HG03469 (cell line): ENCODE data around the gene ZNF726.
"Not testable (repeated sequence)": the region's sequence is repeated elsewhere in the genome, so short reads cannot be mapped to it uniquely, and the experiment has no call there.

ENCODE experiments used
- ATAC-seq: cut with Tn5 transposase; IDR thresholded peaks from one replicate; pipeline ENCODE4 v1.9.1; 2021; ENCODE audit warnings: mild to moderate bottlenecking, moderate library complexity, moderate number of reproducible peaks; ENCODE audit not compliant: unreplicated experiment

ZNF726 gene

DNA sequence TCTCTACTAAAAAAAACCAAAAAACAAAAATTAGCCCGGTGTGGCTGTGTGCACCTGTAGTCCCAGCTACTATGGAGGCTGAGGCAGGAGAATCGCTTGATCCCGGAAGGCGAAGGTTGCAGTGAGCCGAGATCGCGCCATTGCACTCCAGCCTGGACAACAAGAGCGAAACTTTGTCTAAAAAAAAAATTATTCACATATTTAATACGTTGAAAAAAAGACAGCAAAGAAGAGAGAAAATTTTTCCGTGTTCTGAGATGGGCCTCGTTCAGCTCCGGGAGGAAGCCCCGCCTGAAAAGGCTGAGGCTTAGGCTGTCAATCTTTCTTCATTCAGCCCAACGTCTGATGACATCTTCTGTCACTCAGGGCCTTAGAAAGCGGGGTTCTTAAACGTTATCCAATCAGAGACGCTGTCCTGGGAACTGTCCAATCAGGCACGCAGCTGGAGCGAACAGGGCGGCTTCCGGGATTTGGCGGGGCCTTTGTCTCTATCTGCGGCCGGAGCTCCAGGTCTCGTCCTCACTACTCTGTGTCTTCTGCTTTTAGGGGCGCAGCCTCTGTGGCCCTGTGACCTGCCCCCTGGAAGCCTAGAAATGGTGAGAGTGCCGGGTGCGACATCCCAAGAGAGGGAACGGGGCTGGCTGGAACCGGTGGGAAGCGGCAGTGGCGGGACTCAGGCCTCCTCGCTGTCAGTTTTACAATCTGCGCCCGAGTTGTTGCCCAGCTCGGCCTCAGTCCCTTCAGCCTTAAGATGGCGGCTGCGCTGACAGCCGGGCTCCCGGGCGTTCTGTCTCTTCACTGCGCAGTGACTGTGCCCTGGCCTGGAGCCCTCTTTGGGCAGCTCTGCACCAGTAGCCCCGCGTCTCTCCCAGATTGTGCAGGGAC lies at the start of gene ZNF726:
ZNF726 (plus strand) TSS at position 485 of the 885 bp plus-strand sequence; CDS start at position 594, 109 bp downstream.
- ATAC-seq = peak; percentile 92

DNA sequence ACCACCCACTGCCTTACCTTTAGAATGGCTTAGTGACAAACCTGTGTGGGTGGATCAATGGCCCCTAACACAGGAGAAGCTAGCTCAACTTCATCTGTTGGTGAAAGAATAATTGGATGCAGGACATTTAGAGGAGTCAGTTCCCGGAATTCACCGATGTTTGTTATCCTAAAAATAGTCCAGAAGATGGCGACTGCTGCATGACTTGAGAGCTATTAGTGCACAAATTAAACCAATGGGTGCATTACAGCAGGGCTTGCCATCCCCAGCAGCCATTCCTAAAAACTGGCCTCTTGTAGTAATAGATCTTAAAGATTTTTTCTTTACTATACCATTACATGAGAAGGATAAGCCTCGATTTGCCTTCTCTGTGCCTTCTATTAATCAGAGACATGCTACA lies 46.8 kb upstream of the ZNF726 start:
- ATAC-seq = no peak

DNA sequence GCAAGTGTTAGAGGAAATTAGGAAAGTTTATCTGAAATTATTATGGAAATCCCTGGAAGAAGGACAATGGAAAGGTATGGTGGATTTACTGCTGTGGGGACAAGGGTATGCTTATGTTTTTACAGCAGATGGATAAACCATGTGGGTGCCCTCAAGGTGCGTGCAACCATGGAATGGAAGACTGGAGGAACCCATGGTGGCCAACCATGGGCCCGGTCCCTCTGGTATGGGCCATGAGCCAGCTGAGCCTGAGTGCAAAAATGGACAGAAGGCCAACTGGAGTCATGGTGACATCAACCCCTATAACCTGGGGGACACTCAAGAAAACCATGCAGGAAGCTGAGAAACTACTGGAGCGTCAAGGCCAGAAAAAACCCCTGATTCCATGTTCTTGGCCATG lies 46.1 kb upstream of the ZNF726 start:
- no peak for ATAC-seq

- no peak for ATAC-seq
Measured at GRCh38 chr19:23872282-23872919, 42.3 kb upstream of the ZNF726 start.

- ATAC-seq = no peak
Measured at GRCh38 chr19:23876261-23876660, 38.4 kb upstream of the ZNF726 start.

DNA sequence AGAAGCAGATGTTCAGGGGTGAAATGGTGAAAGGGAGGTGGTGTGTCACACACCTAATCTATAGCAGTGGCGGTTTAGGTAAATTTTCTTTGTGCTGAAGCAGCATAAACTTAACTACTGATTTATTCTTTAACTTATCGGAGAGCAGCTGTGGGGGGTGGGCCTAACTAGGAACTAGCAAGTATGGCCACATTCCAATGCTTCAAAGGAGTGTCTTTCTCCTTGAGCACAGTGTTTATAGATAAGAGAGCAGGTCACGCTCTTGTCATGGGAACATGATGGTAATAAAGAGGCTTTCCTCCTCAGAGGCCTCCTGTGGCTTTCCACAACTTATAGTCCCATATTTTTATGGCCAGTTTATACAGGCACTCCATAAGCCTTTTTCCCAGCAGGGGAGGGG lies 37.9 kb upstream of the ZNF726 start:
- ATAC-seq = not testable (repeated sequence)

- no peak for ATAC-seq
Measured at GRCh38 chr19:23882493-23882892, 32.2 kb upstream of the ZNF726 start.

DNA sequence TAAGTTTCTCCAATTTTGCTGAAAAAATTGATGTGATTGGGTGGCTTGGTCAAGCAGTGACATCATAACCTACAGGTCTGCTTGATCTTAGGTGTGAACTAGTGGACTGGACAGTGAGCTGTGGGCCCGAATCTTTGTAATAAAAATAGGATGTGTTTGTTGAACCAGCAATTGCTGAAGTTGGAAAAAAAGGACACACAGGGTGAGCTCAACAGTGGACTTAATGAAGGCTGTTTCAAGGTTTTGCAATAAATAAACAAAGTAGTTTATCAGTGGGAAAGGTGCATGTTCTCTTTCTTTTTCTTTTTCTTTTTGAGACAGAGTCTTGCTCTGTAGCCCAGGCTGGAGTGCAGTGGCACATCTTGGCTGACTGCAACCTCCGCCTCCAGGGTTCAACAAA lies 30.3 kb upstream of the ZNF726 start:
- no peak for ATAC-seq

DNA sequence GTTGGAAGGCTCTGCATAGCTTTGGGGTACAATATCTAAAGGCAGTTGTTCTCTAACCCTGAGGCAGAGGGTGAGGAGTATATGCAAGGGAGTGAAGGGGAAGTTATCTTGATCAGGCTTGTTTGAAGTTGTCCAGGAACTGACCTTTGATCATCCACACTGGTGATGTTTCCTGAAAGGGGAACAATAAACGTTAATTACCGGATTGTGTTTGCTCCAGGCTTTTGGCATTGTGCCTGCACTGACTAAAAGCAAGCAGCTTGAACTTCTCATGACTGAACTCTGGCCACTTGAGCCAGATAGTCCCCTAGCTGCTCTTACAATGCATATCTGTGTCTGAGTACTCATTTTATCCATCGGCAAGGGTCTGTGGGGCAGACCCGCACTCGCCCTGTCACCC lies 27.0 kb upstream of the ZNF726 start:
- ATAC-seq = no peak

GRCh38 chr19:23896096-23896495 lies 18.6 kb upstream of the ZNF726 start:
- ATAC-seq = not testable (repeated sequence)

- ATAC-seq = no peak
Measured at GRCh38 chr19:23896912-23897311, 17.8 kb upstream of the ZNF726 start.

DNA sequence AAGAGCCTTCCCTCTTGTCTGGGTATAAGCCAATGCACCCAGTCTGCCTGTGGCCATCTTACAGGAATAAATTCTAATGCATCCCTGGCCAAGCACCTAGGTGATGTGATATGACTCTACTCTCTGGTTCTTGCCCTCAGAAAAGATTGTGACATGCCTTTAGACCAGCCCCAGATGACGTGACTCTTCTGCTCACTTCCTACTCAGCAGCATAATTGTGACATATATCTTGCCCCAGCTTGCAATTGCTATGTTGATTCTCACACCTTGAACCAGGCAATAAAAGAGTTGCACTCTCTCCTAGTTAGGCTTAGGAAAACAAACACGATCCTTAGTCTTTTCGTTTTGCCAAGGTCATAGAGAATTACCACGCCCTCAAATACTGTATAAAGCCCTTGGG lies 13.3 kb upstream of the ZNF726 start:
- ATAC-seq = no peak

DNA sequence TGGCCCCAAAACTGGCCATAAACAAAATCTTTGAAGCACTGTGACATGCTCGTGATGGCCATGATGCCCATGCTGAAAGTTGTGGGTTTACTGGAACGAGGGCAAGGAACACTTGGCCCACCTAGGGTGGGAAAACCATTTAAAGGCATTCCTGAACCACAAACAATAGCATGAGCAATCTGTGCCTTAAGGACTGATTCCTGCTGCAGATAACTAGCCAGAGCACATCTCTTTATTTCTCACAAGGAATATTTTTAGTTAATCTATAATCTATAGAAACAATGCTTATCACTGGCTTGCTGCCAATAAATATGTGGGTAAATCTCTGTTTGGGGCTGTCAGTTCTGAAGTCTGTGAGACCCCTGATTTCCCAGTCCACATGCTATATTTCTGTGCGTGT lies 10.3 kb upstream of the ZNF726 start:
- ATAC-seq = no peak

DNA sequence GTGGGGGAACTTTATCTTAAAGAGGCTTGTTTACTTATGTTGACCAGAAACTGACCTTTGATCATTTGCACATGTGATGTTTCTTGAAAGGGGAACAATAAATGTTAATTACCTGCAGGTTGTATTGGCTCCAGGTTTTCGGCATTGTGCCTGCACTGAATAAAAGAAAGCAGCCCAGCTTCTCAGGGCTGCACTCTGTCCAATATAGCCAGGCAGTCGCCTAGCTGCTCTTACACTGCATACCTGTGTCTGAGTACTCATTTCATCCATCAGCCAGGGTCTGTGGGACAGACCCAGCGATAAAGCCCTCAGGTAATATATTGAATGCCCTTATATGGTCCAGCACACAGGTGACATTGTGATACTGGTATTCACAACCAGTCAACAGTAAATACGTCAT lies 8.9 kb upstream of the ZNF726 start:
- no peak for ATAC-seq

DNA sequence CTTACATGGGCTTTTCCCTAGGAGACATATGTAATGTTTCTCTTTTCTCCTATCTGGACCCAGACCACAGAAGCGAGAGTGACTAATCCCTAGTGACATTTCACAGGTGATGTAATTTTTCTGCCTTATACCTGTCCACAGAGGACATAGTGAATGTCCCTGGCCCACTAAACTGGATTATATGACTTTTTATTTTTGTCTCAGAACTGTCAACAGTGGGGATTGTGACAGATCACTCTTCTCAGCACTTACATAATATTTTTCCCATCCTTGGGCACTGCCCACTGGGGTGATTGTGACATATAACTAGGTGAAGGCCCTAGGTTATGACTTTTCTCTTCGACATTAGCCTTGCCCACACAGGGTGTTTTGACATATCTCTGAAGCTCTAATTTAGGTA lies 7.9 kb upstream of the ZNF726 start:
- no peak for ATAC-seq

DNA sequence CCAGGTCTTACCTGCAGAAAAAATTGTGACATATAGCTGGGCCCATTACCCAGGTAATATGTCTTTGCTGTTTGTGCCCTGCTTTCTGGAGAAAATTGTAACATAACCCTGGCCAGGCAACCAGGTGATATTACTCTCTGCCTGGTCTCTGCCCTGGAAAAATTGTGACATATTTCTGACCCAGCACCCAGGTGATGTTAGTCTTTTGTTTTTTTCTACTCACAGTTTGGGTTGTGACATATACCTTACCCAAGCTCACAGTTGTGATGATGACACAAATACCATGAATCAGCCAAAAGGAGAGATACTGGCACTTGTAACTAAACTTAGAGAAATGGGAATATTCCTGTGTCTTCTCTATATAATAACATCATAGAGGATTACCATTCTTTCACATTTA lies 6.5 kb upstream of the ZNF726 start:
- ATAC-seq = no peak

- no peak for ATAC-seq
Measured at GRCh38 chr19:23909222-23909621, 5.5 kb upstream of the ZNF726 start.

GRCh38 chr19:23913931-23914330 lies 755 bp upstream of the ZNF726 start:
- no peak for ATAC-seq

- no peak for ATAC-seq
Measured at GRCh38 chr19:23916991-23917390, 2.3 kb downstream of the ZNF726 start.

DNA sequence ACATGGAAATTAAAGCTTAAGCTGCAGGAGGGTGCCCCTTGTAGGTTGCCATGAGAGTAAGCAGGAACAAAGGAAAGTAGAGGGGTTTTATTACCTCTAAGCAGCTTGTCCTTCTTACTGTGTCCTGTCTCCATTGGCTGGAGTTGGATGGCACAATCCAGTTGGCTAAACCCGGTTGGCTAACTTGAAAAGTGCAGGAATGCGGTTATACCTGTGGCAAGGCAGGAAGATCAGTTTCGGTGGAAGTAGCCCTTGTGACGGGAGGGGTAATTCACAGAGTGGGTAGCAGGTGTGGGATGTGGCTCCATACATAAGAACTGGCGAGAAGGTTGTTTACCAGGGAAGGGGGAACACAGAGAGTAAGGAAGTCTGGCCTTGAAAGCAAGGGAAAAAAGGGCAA lies 3.2 kb downstream of the ZNF726 start:
- no peak for ATAC-seq

DNA sequence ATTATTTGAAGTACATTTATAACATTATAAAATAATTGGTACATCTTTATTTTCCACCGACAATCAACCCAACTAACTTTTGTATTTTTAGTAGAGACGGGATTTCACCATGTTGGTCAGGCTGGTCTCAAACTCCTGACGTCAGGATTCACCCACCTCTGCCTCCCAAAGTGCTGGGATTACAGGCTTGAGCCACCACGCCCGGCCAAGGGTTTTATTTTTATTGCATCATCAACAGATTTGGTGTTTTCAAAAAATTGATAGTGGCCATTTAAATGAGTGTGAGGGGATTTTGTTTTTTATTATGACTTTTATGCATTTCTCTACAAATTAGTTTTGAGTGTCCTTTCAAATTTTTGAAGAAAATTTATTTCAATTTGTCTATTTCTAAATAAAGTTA lies 10.6 kb downstream of the ZNF726 start:
- no peak for ATAC-seq

DNA sequence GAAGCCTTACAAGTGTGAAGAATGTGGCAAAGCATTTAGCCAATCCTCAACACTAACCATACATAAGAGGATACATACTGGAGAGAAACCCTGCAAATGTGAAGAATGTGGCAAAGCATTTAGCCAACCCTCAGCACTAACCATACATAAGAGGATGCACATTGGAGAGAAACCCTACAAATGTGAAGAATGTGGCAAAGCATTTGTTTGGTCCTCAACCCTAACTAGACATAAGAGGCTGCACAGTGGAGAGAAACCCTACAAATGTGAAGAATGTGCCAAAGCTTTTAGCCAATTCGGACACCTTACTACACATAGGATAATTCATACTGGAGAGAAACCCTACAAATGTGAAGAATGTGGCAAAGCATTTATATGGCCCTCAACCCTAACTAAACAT lies 18.2 kb downstream of the ZNF726 start:
- no peak for ATAC-seq
